ENCODE measurements around the gene TMEM258. TPM values are rescaled to one million over a fixed set of nuclear protein-coding genes. Genes with fewer than 3 reads are reported as not detected.
A peak's percentile ranks its signal among the peaks of the same experiment; 100 is the strongest.

Gene TMEM258
- total RNA-seq, 1 donor from 2014 or later: 104 TPM

DNA sequence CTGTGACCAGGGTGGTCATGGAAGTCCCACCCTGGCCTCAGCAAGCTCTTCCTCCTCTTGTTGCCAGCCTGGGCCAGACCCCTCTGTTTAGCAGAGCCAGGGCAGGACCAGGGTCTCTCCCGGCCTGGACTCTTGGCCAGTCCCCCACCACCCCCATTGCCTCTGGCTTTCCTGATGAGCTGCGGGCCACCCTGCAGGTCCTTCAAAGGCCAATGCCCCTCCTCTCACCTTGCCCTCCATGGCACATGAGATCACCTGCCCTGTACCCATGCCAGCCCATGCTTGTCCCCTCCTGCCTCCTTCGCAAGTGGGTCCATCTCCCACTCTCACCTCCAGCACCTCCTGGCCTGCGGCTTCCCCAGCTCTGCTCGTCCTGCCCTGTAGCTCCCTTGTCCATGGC, 46.1 kb upstream of the TMEM258 start:
- H3K9me3 ChIP-seq: no peaks in the 10 kb centered on the region
- DNase-seq: no peak
- ATAC-seq: no peak
- no peaks in the 10 kb centered on the region for H3K27me3 ChIP-seq (ENCODE audit: low read depth)
- H3K4me3 ChIP-seq: no peak overlapping the region
- TF ChIP-seq, protein P1, sequence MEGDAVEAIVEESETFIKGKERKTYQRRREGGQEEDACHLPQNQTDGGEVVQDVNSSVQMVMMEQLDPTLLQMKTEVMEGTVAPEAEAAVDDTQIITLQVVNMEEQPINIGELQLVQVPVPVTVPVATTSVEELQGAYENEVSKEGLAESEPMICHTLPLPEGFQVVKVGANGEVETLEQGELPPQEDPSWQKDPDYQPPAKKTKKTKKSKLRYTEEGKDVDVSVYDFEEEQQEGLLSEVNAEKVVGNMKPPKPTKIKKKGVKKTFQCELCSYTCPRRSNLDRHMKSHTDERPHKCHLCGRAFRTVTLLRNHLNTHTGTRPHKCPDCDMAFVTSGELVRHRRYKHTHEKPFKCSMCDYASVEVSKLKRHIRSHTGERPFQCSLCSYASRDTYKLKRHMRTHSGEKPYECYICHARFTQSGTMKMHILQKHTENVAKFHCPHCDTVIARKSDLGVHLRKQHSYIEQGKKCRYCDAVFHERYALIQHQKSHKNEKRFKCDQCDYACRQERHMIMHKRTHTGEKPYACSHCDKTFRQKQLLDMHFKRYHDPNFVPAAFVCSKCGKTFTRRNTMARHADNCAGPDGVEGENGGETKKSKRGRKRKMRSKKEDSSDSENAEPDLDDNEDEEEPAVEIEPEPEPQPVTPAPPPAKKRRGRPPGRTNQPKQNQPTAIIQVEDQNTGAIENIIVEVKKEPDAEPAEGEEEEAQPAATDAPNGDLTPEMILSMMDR (IDR thresholded peaks at IDR 0.05): no peak
- intact Hi-C loops (cut with DNase I): no loop called here
- H3K4me1 ChIP-seq: peaks cover 15% of the 10 kb centered on the region
- H3K27ac ChIP-seq: no peak overlapping the region
- H3K36me3 ChIP-seq: peaks cover 33% of the 10 kb centered on the region

DNA sequence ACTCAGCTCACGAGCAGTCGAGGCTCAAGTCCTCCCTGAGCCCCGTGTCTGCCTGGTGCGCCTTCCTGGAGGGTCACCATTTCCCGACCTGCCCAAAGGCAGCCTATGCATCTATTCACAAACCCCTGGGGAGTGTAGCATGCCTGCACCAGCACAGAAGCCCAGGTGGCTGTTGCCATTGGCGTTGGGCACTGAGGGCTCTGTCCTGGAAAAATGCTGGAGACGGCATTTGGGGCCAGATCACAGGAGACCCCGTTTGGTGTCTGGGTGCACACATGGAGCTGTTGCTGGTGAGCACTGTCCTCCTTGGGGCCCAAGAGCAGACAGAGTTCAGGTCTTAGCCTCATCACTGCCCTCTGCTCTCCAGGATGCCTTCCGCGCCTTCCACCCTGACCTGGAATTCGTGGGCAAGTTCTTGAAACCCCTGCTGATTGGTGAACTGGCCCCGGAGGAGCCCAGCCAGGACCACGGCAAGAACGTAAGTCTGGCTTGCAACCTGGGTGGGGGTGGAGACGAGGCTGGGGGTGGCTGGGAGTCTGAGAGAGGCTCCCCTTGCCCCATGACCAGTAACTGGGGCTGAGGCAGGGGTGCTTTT, 45.1 kb upstream of the TMEM258 start:
- no peak overlapping the region for H3K4me3 ChIP-seq
- TF ChIP-seq, protein P1 (IDR thresholded peaks at IDR 0.05): no peak
- intact Hi-C loops (cut with DNase I): no loop called here
- H3K27ac ChIP-seq: no peak overlapping the region
- ATAC-seq (no peak), DNase-seq (no peak)
- H3K4me1 ChIP-seq: peaks cover 15% of the 10 kb centered on the region
- H3K27me3 ChIP-seq (ENCODE audit: low read depth): no peaks in the 10 kb centered on the region
- H3K9me3 ChIP-seq: no peaks in the 10 kb centered on the region
- H3K36me3 ChIP-seq: peaks cover 28% of the 10 kb centered on the region

DNA sequence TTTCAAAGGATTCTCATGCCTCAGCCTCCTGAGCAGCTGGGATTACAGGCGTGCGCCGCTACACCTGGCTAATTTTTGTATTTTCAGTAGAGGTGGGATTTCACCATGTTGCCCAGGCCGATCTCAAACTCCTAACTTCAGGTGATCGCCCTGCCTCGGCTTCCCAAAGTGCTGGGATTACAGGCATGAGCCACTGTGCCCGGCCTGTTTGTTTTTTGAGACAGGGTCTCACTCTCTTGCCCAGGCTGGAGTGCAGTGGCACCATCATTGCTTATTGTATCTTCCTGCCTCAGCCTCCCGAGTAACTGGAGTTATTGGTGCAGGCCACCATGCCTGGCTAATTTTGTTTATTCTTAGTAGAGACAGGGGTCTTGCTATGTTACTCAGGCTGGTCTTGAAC, 43.8 kb upstream of the TMEM258 start:
- DNase-seq: no peak
- Histone ChIP-seq H3K9me3 (no peaks in the 10 kb centered on the region), H3K27me3 (ENCODE audit: low read depth) (no peaks in the 10 kb centered on the region), H3K27ac (peak overlapping the region; percentile 24), H3K4me1 (peaks cover 15% of the 10 kb centered on the region), H3K4me3 (no peak overlapping the region), H3K36me3 (peaks cover 20% of the 10 kb centered on the region)
- ATAC-seq: no peak
- intact Hi-C loops (cut with DNase I): no loop called here
- TF ChIP-seq, protein P1 (IDR thresholded peaks at IDR 0.05): no peak

DNA sequence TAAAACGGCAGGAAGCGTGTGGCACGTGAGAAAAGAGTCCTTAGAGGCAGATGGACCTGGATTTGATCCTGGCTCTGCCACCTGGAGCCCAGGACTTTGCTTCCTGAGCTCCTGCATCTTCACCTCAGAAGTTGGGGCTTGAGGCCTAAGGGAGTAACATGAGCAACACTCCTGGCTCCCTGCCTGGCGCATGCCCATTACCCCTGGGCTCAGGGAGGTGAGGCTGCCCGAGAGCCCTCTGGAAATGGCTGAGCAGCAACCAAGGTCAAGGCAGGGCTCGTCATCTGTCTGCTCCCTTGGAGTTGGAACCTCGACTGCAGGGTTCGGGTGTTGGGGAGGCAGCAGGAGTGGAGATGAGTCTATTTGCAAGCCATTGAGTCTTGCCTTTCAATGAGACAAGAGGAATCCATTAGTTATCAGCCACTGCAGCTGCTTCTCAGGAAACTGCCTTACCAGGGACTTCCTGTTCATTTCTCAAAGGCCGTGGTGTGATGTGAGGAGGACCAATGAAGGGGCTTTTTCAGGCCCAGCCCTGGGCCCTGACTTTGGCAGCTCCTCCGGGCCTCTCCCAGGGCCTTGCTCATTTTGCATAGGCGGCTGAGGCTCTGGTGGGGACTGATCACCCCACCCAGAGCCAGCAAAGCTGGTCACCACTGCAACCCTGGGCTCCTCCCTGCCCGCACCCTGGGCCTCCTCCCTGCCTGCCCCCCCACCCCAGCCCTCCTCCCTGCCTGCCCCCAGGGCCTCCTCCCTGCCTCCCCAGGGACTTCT, 42.1 kb upstream of the TMEM258 start:
- intact Hi-C loops (cut with DNase I): no loop called here
- H3K4me1 ChIP-seq: peaks cover 29% of the 10 kb centered on the region
- DNase-seq (no peak), ATAC-seq (peak; percentile 71 to 74)
- H3K27ac ChIP-seq: peak overlapping the region; percentile 69
- peaks cover 3% of the 10 kb centered on the region for H3K27me3 ChIP-seq (ENCODE audit: low read depth)
- TF ChIP-seq, protein P1 (IDR thresholded peaks at IDR 0.05): no peak
- no peak overlapping the region for H3K4me3 ChIP-seq
- peaks cover 3% of the 10 kb centered on the region for H3K36me3 ChIP-seq
- no peaks in the 10 kb centered on the region for H3K9me3 ChIP-seq

DNA sequence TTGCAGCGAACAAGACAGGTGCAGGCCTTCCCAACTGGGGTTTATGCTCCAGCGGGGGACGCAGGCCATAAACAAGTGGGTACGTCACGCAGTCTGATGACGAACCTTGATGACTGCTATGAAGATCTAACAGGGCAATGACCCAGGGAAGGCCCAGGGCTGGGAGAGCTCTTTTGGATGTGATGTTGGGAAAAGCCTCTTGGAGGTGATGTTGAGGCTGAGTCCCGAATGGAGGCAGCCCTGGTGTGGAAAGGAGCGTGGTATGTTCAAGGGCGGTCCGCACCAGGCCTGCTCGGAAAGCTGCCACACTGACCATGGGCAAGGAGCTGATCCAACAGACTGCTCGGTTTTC, 41.5 kb upstream of the TMEM258 start:
- ATAC-seq: no peak
- Histone ChIP-seq H3K4me1 (peaks cover 35% of the 10 kb centered on the region), H3K27me3 (ENCODE audit: low read depth) (peaks cover 9% of the 10 kb centered on the region), H3K9me3 (no peaks in the 10 kb centered on the region), H3K4me3 (no peak overlapping the region), H3K36me3 (no peaks in the 10 kb centered on the region), H3K27ac (peak overlapping the region; percentile 69)
- TF ChIP-seq, protein P1 (IDR thresholded peaks at IDR 0.05): no peak
- no peak for DNase-seq
- intact Hi-C loops (cut with DNase I): no loop called here

Data from lower lobe of right lung (tissue), 2 donors.